ENCODE results near the gene DNAH5.

DNA sequence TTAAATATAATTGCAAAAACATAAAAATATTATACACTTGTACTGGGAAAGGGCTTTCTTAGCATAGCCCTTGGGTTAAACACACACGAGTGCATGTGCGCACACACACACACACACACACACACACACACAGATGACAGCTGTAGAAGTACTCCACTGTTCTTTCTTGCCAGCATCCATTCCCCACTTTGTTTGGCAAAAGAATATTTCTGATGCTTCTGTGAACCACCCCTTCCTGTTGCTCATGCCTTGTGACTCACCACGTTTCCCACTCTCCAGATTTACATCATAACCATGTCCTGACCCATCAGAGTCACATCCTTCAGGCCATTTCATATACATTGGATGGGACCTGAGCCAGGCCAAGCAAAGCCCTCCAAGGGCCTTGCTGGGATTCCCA, 280.1 kb downstream of the DNAH5 start:
- no peak for TF ChIP-seq POLR2AphosphoS5 (IDR thresholded peaks at IDR 0.05; ENCODE audit: low read depth, low read length)
- no peak for TF ChIP-seq POLR2A (IDR thresholded peaks at IDR 0.05; ENCODE audit: low read depth, low read length)
- no peak for TF ChIP-seq TAF1 (IDR thresholded peaks at IDR 0.05; ENCODE audit: borderline replicate concordance, low read depth, low read length)
